HG03442 (cell line): ENCODE results near the gene TMPRSS4.

Experiments used
- ATAC-seq: cut with Tn5 transposase; IDR thresholded peaks from one replicate; pipeline ENCODE4 v1.9.1; 2021; ENCODE audit warnings: mild to moderate bottlenecking, moderate library complexity; ENCODE audit not compliant: unreplicated experiment

The TMPRSS4 gene

DNA sequence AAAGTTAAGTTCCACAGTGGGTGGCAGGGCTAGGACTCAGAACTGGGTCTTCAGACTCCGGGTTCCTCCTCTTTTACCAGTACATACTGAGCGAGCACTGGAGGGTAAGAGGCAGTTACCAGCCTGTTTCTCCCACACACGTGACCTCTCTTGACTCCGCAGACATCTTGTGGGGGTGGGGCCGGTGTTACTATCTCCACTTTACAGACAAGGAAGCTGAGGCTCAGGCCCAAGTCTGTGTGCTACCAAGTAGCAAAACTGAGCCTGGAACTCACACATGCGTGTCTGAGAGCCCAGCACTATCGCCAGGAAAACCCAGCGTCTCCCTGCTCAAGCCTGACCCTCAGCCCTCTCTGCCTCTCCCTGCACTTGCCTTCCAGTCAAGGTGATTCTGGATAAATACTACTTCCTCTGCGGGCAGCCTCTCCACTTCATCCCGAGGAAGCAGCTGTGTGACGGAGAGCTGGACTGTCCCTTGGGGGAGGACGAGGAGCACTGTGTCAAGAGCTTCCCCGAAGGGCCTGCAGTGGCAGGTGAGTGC is 25.9 kb downstream of the TMPRSS4 start:
- no peak for ATAC-seq

DNA sequence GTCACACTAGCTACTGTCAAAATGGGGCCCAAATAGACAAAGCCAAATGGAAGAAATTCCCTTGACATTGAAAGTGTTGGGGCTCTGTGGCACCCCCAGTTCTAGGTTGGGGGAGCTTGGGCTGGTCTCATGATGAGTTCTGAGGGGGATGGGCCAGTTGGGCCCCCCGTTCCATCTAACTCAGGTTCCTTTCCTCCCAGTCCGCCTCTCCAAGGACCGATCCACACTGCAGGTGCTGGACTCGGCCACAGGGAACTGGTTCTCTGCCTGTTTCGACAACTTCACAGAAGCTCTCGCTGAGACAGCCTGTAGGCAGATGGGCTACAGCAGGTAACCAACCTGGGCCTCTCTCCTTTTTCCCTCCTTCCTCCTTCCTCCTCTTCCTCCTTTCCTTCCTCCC is 27.6 kb downstream of the TMPRSS4 start:
- ATAC-seq, result no peak

DNA sequence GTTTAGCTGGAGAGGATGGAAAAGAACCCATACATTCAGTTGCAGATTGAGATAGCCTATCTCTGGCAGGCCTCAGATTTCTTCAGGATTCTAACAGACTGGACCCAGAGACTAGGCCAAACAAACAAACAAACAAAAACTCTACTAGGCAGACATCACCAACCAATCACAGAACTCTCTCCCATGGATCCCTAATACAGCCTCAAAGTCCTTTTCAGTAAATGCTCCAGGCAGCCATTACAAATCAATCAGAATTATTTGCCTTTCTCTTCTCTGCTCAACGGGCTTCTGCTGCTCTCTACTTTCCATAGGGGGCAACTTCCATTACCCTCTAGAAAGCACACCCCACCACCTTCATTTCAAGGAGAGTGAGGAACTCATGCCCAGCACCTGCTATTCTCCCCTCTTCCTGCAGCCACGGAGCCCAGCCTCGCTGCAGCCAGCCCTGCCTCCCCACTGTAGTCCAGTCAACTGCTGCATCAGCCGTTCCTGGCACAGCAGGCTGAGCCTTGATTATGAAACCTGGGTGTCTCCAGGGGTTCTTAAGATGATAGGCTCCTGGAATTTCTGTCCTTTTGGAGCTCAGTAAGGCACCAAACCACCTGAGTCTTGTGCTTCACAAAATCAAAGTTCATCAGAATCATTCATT is 28.9 kb downstream of the TMPRSS4 start:
- no peak for ATAC-seq

DNA sequence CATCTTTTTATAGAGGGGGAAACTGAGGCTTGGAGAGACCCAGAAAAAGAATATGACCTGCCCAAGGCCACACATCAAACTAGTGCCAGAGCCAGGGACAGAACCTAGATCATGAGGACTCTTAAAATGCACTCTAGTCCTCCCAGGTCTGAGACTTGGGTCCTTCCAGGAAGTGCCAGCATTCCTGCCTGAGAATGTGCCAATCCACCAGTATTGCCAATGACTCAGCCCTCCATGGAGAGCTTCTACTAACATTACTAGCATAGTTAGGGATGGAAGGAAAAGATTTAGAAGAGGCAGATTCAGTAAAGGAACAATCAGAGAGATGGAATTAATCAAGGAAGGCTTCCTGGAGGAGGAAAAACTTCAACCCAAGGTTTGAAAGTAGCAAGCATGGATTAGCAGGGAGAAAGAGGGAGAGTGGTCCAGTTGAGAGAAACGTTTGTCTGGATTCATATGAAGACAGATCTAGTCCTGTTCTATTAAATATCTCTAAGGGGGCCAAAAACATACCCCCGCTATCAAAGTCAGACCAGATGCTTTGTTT is 30.0 kb downstream of the TMPRSS4 start:
- no peak for ATAC-seq

DNA sequence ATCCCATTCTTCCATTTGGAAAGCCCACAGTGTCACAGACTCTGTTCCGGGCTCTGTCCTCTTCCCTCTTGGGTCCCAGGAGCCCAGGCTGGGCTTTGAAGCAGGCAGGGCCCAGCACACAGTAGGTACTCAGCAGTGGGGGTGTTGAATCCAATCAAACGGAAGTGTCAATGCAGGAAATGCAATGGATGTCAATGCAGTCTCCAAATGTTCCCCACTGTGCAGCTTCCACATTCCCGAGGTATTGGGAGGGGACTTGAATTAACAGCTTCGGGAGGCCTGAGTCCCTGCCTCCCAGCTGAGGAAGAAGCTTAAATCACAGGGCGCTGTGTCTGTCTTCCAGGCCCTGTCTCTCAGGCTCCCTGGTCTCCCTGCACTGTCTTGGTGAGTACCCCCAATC is 31.6 kb downstream of the TMPRSS4 start:
- no peak for ATAC-seq

DNA sequence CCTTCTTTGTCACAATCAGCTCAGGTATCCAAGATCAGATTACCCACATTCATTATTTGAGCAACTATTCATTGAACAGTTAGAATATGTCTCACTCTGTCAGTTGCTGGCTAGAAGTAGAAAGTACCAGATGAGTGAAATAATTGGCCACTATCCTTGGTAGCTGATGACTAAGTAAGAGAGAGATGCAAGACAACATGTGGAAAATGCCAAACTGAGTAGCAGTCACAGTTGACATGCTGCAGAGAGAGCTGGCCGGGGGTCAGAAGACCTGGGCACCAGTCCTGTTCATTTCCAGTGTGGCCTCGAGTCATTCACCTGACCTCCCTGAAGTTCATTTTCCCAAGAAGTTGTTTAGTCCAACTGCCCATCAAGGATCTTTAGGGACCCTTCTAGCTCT is 32.4 kb downstream of the TMPRSS4 start:
- ATAC-seq, result no peak

DNA sequence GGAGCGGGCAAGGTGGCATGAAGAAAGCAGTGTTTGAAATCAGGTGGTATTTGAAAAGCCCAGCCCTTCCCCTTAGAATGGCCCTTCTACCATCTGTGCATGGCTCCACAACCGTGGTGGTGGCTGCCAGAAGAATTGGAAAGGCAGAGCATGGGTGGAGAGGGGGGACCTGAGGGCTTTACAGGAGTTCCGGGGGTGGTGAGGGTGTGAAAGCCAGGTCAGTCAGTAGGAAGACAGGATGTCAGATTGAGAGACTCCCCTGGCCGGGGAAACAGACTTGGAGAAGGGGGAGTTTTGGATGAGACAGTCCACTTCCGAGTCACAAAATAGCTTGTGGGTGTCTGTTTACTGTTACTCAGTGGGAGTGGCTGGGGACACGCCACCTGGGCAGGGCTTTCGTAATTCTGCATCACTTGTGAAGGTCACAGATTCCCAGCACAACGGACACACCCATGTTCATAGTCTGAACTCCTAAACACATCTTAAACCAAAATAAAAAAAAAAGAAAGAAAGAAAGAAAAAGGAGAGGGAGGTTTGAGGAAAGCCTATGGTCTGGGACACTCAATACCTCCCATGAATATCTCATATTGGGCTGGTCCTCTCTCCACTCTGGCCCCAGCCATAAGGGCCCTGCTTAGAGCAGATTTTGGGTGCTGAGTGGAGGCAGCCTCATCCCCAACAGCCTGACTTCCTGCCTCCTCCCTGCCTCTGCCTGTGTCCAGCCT is 34.3 kb downstream of the TMPRSS4 start:
- ATAC-seq, result no peak

DNA sequence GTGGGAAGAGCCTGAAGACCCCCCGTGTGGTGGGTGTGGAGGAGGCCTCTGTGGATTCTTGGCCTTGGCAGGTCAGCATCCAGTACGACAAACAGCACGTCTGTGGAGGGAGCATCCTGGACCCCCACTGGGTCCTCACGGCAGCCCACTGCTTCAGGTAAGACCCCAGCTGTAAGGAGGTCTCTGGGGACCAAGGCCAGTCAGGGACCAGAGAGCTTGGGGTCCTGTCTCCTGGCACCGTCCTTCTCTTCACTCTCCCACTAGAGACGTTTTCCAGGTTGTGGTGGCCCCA is 34.8 kb downstream of the TMPRSS4 start:
- no peak for ATAC-seq

DNA sequence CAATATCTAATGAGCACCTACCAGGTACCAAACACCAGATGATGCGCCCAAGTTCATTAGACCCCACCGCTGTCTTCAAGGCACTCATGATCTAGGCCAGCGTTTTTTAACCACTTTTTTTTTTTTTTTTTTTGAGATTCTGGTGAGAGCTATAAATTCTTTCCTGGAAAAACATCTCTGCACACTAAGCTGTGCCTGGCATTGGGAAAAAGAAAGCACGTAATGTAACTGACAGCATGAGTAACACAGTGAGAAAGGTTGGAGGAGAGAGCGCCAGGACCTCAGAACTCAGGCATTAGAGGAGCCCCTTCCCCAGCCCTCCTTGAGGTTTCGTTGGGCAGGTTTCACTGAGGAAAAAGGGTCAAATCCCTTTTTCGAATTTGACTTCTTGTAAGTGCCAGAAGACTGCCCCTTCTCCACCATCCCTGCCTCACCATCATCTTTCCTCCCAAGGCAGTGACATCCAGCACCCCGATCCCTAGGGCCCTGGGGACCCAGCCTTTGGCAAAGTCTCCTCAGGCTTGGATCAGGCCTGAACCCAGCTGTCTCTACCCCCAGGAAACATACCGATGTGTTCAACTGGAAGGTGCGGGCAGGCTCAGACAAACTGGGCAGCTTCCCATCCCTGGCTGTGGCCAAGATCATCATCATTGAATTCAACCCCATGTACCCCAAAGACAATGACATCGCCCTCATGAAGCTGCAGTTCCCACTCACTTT is 36.0 kb downstream of the TMPRSS4 start:
- ATAC-seq, result no peak

DNA sequence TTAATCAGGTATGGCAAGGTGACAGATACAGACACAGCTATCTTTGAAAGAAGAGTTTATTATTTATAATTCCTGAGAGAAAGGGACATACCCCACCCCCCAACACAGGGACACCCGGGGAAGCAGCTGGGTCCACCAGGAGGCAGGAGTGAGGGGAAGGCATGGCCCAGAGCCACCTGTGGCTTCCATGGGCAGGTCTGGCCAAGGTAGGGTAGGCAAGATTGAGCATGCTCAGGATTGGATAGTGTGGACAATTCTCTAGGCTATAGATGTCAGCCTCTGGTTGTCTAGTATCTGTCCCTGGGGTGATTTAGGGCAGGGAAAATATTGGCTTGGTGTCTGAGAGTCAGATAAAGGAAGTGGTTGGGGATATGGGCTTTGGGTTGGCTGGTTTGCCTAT is 37.4 kb downstream of the TMPRSS4 start:
- no peak for ATAC-seq

DNA sequence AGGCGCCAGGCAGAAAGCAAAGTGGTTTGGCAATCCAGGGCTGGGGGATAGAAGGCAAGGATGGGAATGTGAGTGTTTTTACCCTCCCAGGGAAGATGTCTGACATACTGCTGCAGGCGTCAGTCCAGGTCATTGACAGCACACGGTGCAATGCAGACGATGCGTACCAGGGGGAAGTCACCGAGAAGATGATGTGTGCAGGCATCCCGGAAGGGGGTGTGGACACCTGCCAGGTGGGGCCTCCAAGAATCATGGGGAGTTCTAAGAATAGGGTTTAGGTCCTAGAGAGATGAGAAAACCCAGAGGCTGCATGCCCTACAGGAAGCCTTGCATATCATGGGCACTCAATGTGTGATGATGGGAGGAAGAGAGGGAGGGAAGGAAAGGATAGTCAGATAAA is 38.2 kb downstream of the TMPRSS4 start:
- no peak for ATAC-seq

DNA sequence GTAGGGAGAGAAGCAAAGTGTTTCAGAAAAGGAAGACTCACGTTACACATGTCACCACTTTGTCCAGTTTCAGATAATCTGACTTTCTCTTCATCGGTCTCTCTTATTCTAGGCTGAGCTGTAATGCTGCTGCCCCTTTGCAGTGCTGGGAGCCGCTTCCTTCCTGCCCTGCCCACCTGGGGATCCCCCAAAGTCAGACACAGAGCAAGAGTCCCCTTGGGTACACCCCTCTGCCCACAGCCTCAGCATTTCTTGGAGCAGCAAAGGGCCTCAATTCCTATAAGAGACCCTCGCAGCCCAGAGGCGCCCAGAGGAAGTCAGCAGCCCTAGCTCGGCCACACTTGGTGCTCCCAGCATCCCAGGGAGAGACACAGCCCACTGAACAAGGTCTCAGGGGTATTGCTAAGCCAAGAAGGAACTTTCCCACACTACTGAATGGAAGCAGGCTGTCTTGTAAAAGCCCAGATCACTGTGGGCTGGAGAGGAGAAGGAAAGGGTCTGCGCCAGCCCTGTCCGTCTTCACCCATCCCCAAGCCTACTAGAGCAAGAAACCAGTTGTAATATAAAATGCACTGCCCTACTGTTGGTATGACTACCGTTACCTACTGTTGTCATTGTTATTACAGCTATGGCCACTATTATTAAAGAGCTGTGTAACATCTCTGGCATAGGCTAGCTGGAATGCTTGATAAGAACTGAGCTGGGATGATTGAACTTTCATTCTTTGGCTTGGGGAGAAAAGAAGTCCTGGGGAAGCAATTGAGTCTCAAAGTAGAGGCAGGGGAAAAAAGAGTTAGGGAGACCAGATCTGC is 41.1 kb downstream of the TMPRSS4 start:
- no peak for ATAC-seq

DNA sequence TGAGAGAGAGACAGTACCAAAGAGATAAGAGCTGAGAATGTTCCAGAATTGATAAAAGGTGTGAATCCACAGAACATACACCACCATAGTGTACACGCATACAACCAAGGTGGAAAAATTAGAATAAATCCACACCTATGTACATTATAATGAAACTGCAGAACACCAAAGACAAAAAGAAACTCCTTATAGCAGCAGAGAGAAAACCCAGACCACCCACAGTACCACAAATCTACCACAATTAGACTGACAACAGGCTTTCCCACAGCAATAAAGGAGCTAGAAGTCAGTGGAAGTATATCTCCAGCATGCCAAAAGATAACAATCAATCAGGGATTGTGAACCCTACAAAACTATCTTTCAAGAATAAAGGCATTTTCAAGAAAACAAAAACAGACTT is 43.9 kb downstream of the TMPRSS4 start:
- ATAC-seq, result no peak

DNA sequence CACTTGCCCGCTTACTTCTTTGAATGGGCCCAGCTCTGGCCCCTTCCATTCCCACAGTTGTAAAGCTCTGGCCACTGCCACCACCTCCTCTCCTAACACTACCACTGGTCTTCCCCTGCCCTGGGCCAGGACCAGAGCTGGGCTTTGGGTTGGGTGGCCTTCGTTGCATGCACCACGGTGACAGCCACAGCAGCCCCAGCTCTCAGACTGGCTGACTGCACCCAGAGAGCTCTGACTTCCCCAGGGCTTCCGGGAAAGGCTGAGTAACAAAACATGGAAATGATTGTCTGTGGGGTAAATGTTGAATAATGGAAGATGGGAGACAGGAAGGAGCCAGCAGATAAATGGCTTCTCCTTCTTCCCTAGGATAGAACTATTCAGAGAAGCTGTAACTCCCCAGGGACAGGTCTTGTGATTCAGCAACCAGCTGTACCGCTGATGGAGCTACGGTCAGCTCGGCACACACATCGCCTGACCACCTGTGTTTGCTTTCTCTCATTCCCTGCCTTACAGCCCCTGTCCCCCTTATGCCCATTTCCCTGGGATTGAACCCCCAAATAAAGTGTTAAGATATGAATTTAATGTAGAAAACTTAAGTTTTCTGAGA is 48.2 kb downstream of the TMPRSS4 start:
- no peak for ATAC-seq

DNA sequence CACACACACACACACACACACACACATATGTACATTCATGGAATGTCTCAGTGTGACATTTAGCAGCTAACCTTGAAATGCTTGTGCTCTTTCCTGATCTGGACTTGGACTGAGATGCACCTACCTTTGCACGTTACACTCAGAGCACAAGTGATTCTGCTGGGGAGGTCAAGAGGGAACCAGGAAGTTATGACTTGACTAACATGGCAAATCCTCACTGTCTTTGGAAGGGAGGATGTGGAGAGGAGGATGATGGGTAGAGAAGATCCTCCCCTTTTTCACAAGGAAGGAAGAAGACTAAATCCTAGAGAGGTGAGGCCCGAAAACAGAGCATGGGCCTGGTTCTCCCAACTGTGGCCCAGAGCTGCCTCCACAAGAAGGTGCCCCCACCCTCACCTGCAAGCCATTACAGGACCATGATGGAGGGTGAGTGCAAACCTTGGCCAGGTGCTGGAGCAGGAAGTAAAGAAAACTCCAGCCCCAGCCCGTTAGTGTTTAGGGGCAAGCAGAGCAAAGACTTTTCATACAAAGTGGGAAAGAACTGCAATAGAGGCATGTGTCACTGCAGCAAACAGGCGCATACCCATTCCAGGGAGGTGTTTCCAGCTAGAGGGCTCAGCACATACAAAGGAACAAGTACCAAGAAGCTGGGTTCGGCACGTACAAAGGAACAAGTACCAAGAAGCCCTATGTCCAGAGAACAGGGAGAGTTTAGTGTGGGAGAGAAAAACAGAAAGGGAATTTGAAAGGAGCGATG is 49.4 kb downstream of the TMPRSS4 start:
- ATAC-seq, result no peak

DNA sequence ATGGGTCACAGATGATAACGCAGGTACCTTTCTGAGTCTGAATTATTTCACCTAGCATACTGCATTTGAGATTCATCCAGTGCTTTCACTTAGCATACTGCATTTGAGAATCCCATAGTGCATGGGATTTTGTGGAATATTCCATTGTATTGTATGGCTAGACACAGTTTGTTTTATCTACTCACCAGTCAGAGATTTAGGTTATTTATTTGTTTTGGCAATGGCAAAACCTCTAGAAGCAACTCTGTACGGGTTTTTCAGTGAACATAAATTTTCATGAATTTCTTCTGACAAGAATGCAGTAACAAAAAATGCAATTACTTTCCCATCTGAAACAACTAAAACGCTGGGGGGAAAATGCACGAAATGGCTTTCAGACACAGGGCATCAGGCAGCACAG is 51.4 kb downstream of the TMPRSS4 start:
- no peak for ATAC-seq

DNA sequence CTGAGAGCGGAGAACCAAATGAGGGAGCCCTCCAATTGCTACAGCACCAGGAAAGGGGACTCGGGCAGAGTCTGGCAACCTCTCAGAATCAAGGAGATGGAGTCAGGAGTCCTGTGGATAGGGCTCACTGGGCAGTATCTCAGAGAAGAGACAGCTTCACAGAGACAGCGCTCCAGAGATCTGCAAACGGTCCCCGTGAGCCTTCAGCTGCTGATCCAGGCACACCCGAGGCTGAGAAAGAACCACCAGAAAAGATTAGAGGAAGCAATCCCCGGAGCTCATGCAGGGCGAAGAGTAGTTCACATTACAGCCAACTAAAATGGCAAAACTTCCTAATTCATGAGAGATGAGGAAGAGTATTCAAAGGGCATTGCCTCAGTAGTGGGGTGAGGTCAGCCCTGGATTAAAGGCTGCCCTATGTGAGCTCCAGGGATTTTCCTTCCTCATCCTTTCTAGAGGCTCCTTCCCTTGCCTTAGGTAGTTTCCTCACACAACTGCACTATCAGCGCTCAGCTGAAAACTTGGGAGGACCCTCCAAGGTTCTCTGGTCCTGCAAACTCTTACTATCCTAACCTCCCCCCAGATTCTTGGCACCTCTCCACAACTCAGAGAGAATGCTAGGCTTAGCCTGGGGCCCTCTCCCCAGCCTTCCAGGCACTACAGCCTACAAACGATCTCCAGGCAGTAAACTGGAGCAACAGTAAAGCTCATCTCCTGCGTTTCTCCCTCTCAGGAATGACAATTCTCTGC is 52.0 kb downstream of the TMPRSS4 start:
- ATAC-seq, result no peak

DNA sequence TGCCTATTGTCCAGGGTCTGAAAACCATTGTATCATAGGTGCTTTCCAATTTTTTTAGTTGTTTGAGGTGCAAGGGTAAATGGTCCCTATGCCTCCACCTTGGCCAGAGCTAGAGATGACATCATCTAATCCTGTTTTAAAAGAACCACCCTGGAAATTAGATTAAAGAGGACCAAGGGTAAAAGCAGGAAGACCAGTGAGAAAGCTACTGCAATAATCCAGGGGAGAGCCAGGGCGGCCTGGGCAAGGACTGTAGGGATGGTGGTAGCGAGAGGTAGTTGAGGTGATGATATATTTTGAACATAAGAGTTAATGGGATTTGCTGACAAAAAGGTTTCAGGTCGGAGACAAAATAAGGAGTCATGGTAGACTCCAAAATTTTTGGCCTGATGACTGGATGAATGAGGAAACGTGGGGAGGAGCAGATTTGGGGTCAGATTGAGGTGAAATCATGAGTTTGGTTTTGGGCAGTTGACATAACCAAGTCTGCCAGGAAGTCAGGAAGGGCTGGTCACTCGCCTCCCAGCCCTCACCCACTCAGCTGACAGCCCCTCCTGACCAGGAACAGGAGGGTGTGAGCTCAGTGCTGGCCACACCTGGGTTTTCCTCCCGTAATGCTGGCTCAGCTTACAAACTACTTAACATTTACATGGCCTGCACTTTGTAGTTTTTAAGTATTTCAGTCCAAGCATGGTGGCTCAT is 52.7 kb downstream of the TMPRSS4 start:
- ATAC-seq, result no peak
